H1 (cell line): Measurements from ENCODE around the gene CYSRT1. TPM values are rescaled to one million over a fixed set of nuclear protein-coding genes. Genes with fewer than 3 reads are reported as not detected.

ENCODE experiments used
- CTCF ChIA-PET: fragments of 300-600 bp; sonication (Branson Sonifier 250); formaldehyde crosslinking; loops from one replicate; lab custom pipeline; 2021; ENCODE audit not compliant: partially characterized antibody; lab: Charles Lee
- POLR2A ChIA-PET: fragments of 300-600 bp; sonication (Branson Sonifier 250); formaldehyde crosslinking; loops from one replicate; lab custom pipeline; 2021; ENCODE audit warnings: inconsistent platforms; ENCODE audit not compliant: partially characterized antibody; lab: Charles Lee
- DNase-seq, 2 experiments: peaks; one replicate each; pipeline versions ENCODE4 v3.0.0 to v3.0.0-alpha.2; 2010 to 2022; ENCODE audit warnings: low spot score in 2 of 2, low read depth in 1 of 2, mixed read lengths in 1 of 2
- FAIRE-seq: peaks from 2 replicates; lab custom pipeline; 2011; peaks lifted over from hg19 to GRCh38; lab: Jason Lieb, UNC
- H2AFZ ChIP-seq: 2 replicates; pipeline ENCODE4 v1.8.1; 2012; ENCODE audit warnings: low read length, inconsistent platforms
- H2AK5ac ChIP-seq: 2 replicates; pipeline ENCODE4 v1.6.1; 2013; ENCODE audit warnings: low read depth, low read length
- H2BK120ac ChIP-seq: replicated peaks from 2 replicates; pipeline ENCODE3; 2013; ENCODE audit warnings: low read depth, low read length, inconsistent platforms
- H2BK12ac ChIP-seq: 2 replicates; pipeline ENCODE4 v1.6.1; 2013; ENCODE audit warnings: low read depth, low read length
- H2BK15ac ChIP-seq: 2 replicates; pipeline ENCODE4 v1.6.1; 2013; ENCODE audit warnings: low read length
- H2BK20ac ChIP-seq: 2 replicates; pipeline ENCODE4 v1.6.1; 2013; ENCODE audit warnings: low read length
- H2BK5ac ChIP-seq: 2 replicates; pipeline ENCODE4 v1.6.1; 2013; ENCODE audit warnings: low read depth, low read length
- H3K14ac ChIP-seq: 2 replicates; pipeline ENCODE4 v1.6.1; 2013; ENCODE audit warnings: inconsistent platforms; ENCODE audit not compliant: insufficient read length
- H3K18ac ChIP-seq: 2 replicates; pipeline ENCODE4 v1.6.1; 2013; ENCODE audit warnings: low read length; ENCODE audit errors: extremely low read depth
- H3K23ac ChIP-seq: 2 replicates; pipeline ENCODE4 v1.6.1; 2013; ENCODE audit warnings: inconsistent platforms; ENCODE audit not compliant: insufficient read length
- H3K23me2 ChIP-seq: 2 replicates; pipeline ENCODE4 v1.6.1; 2013; ENCODE audit warnings: low read depth, low read length
- H3K27ac ChIP-seq: 2 replicates; pipeline ENCODE4 v1.6.1; 2011; ENCODE audit warnings: low read depth, low read length, inconsistent platforms
- H3K27me3 ChIP-seq, 4 experiments: replicated peaks in 1 of 4; 1 replicate in 1 of 4; 2 replicates in 3 of 4; pipeline versions ENCODE4 v1.6.1 to v1.8.1; 2011 to 2013; ENCODE audit warnings: low read length in 3 of 4, mild to moderate bottlenecking in 3 of 4, inconsistent platforms in 2 of 4, mixed read lengths in 2 of 4, moderate library complexity in 1 of 4; ENCODE audit not compliant: control insufficient read depth in 3 of 4, insufficient read depth in 3 of 4; ENCODE audit errors: extremely low read depth in 1 of 4
- H3K36me3 ChIP-seq, 4 experiments: 2 replicates each; pipeline versions ENCODE4 v1.6.1 to v1.8.1; 2011 to 2013; ENCODE audit warnings: mild to moderate bottlenecking in 4 of 4, low read length in 3 of 4, moderate library complexity in 2 of 4, control low read depth in 1 of 4, inconsistent platforms in 1 of 4; ENCODE audit not compliant: insufficient read depth in 4 of 4, control insufficient read depth in 2 of 4
- H3K4ac ChIP-seq: replicated peaks from 2 replicates; pipeline ENCODE3; 2013; ENCODE audit warnings: low read length, low read depth, mixed read lengths, inconsistent platforms; ENCODE audit not compliant: insufficient read length
- H3K4me1 ChIP-seq, 4 experiments: replicated peaks in 1 of 4; 1 replicate in 1 of 4; 2 replicates in 3 of 4; pipeline versions ENCODE4 v1.6.1 to v1.8.1; 2011 to 2013; ENCODE audit warnings: low read length in 3 of 4, inconsistent platforms in 2 of 4, mixed read lengths in 1 of 4; ENCODE audit not compliant: insufficient read depth in 4 of 4, control insufficient read depth in 3 of 4
- H3K4me2 ChIP-seq, 2 experiments: 2 replicates each; pipeline versions ENCODE4 v1.6.1 to v1.8.1; 2011 to 2013; ENCODE audit warnings: low read depth in 2 of 2, low read length in 2 of 2, control low read depth in 1 of 2, inconsistent platforms in 1 of 2, mild to moderate bottlenecking in 1 of 2; ENCODE audit not compliant: insufficient read depth in 1 of 2
- H3K4me3 ChIP-seq, 4 experiments: fragments of 200-600, 300-600 bp in 1 of 4; sonication (generic), shearing (Covaris generic), sonication (Bioruptor Twin) in 1 of 4; 2 replicates each; pipeline versions ENCODE4 v1.5.1 to v1.8.1; 2011 to 2016; ENCODE audit warnings: low read length in 4 of 4, low read depth in 3 of 4, control low read depth in 2 of 4, inconsistent platforms in 2 of 4, mild to moderate bottlenecking in 2 of 4, mixed read lengths in 1 of 4, moderate library complexity in 1 of 4; ENCODE audit not compliant: insufficient read depth in 2 of 4; ENCODE audit errors: extremely low read depth in 1 of 4
- H3K56ac ChIP-seq: replicated peaks from 2 replicates; pipeline ENCODE3; 2013; ENCODE audit warnings: low read depth, mild to moderate bottlenecking, mixed read lengths, low read length, inconsistent platforms; ENCODE audit not compliant: insufficient read length
- H3K79me1 ChIP-seq: 2 replicates; pipeline ENCODE4 v1.6.1; 2013; ENCODE audit warnings: low read depth, low read length, control low read depth
- H3K79me2 ChIP-seq, 2 experiments: 2 replicates each; pipeline versions ENCODE4 v1.6.1 to v1.8.1; 2012 to 2013; ENCODE audit warnings: low read length in 2 of 2, mild to moderate bottlenecking in 2 of 2, inconsistent platforms in 1 of 2; ENCODE audit not compliant: insufficient read depth in 2 of 2, control insufficient read depth in 1 of 2
- H3K9ac ChIP-seq, 4 experiments: replicated peaks in 1 of 4; 1 replicate in 1 of 4; 2 replicates in 3 of 4; pipeline versions ENCODE4 v1.6.1 to v1.8.1; 2011 to 2013; ENCODE audit warnings: low read depth in 3 of 4, low read length in 3 of 4, control low read depth in 2 of 4, mild to moderate bottlenecking in 2 of 4, moderate library complexity in 2 of 4, inconsistent platforms in 1 of 4; ENCODE audit errors: extremely low read depth in 1 of 4
- H3K9me3 ChIP-seq, 2 experiments: 2 replicates each; pipeline versions ENCODE4 v1.6.1 to v1.8.1; 2012 to 2013; ENCODE audit warnings: mild to moderate bottlenecking in 2 of 2, moderate library complexity in 2 of 2, control low read depth in 1 of 2, inconsistent platforms in 1 of 2, low read depth in 1 of 2, low read length in 1 of 2, mixed read lengths in 1 of 2; ENCODE audit not compliant: insufficient read depth in 2 of 2
- H4K20me1 ChIP-seq, 2 experiments: replicated peaks in 1 of 2; 2 replicates each; pipeline versions ENCODE3 to v1.8.1; 2011 to 2013; ENCODE audit warnings: inconsistent platforms in 2 of 2, low read length in 2 of 2, mild to moderate bottlenecking in 1 of 2; ENCODE audit not compliant: insufficient read depth in 2 of 2, control insufficient read depth in 1 of 2
- H4K5ac ChIP-seq: 2 replicates; pipeline ENCODE4 v1.6.1; 2013; ENCODE audit warnings: low read length, low read depth, mixed read lengths, inconsistent platforms; ENCODE audit not compliant: insufficient read length
- H4K8ac ChIP-seq: 2 replicates; pipeline ENCODE4 v1.8.0; 2013; ENCODE audit warnings: mild to moderate bottlenecking, moderate library complexity, low read length, inconsistent platforms; ENCODE audit not compliant: insufficient read depth; ENCODE audit errors: extremely low read depth
- H4K91ac ChIP-seq: replicated peaks from 2 replicates; pipeline ENCODE3; 2013; ENCODE audit warnings: low read length, mixed read lengths, inconsistent platforms; ENCODE audit not compliant: insufficient read length
- BRCA1 ChIP-seq: IDR thresholded peaks from 2 replicates; pipeline ENCODE4 v1.6.1; 2012; ENCODE audit warnings: low read depth, low read length, improper control_type of control experiment
- CHD1 ChIP-seq: IDR thresholded peaks from 2 replicates; pipeline ENCODE4 v1.6.1; 2012; ENCODE audit warnings: low read depth, low read length, improper control_type of control experiment
- EZH2 ChIP-seq: fragments of 200-600 bp; sonication (generic); IDR thresholded peaks from 2 replicates; pipeline ENCODE4 v1.7.1; 2012; ENCODE audit warnings: low read depth, mild to moderate bottlenecking, moderate library complexity, low read length, inconsistent platforms; ENCODE audit not compliant: severe bottlenecking
- RBBP5 ChIP-seq: IDR thresholded peaks from 2 replicates; pipeline ENCODE4 v1.7.1; 2012; ENCODE audit warnings: low read depth, mild to moderate bottlenecking, inconsistent platforms, low read length, moderate library complexity, borderline replicate concordance
- RXRA ChIP-seq: IDR thresholded peaks from 2 replicates; pipeline ENCODE4 v1.6.1; 2011; ENCODE audit warnings: low read depth, mild to moderate bottlenecking, low read length, moderate library complexity; ENCODE audit not compliant: insufficient read depth
- SIRT6 ChIP-seq: IDR thresholded peaks from one replicate; pipeline ENCODE4 v1.7.1; 2012; ENCODE audit warnings: low read length, inconsistent platforms
- SP2 ChIP-seq: IDR thresholded peaks from 2 replicates; pipeline ENCODE4 v1.6.1; 2012; ENCODE audit warnings: mild to moderate bottlenecking, low read length, inconsistent platforms
- TAF1 ChIP-seq: IDR thresholded peaks from 2 replicates; pipeline ENCODE4 v1.6.1; 2011; ENCODE audit warnings: mild to moderate bottlenecking, low read depth, low read length
- WGBS, 2 experiments: shearing (Covaris generic) in 1 of 2; methylation state at CpG; one replicate each; pipeline versions ENCODE4 v1.1.6 to v1.1.7; 2013 to 2015; ENCODE audit warnings: low lambda C conversion rate in 2 of 2, mixed read lengths in 2 of 2, inconsistent platforms in 1 of 2, low coverage in 1 of 2, missing lambda C conversion rate in 1 of 2; ENCODE audit not compliant: insufficient replicate concordance in 2 of 2, insufficient coverage in 1 of 2, insufficient read length in 1 of 2; ENCODE audit errors: extremely low coverage in 1 of 2, missing lambda C conversion rate in 1 of 2; 5-methylcytosine and 5-hydroxymethylcytosine counted together
- polyA plus RNA-seq, 7 experiments: library from polyadenylated mRNA; depleted of rRNA in 3 of 7; stranded (reverse) in 5 of 7; unstranded in 2 of 7; fragments of >200 nt in 5 of 7; fragments of 200-250 nt in 2 of 7; gene quantifications; 1 replicate in 5 of 7; 2 replicates in 1 of 7; 4 replicates in 1 of 7; pipeline versions ENCODE4 v1.2.1 to v1.2.3, GENCODE V29; 2011 to 2013; ENCODE audit warnings: missing spikeins in 2 of 7, mixed read lengths in 2 of 7
- total RNA-seq: library from RNA; stranded (reverse); fragmentation: NEBNext Ultra II Directional; extraction: Animal tissue kit (Norgen Biotek cat#: 25700); gene quantifications from 2 replicates; pipeline ENCODE4 v1.2.1, GENCODE V29; 2021

The CYSRT1 gene
- total and polyA plus RNA-seq, 2 of the 8 experiments (the other 6 are each of a cell fraction or from before 2014, with no cell fraction given), result 1.0 to 6.5 TPM

DNA sequence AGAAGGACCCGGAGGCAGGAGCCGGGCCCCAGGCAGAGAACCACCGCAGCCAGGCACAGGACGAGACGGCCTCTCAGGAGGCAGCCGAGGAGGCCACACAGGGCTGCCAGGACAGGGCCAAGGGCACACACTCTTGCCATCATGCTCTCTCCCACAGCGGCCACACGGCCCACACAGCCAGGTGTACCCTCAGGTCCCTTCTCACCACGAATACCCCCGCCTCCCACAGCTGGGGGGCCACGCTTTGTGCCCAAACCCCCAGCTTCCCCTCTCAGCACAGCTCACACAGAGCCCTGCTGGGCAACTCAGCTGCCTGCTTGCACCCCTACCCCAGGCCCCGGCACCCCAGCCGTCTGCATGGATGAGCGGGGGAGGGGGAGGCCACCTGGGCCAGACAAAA, 31.2 kb upstream of the CYSRT1 start:
- Histone ChIP-seq H4K5ac (no peak overlapping the region), H3K36me3 (peaks cover 0 to 4% (median 1%) of the 10 kb centered on the region in 4 experiments; a peak in 2 of 8 replicates), H3K27me3 (no peaks in the 10 kb centered on the region), H2AFZ (no peak overlapping the region), H4K91ac (no peak overlapping the region), H3K79me2 (peaks cover 0 to 29% of the 10 kb centered on the region in 2 experiments; a peak in 1 of 4 replicates), H2BK5ac (peak overlapping the region; percentile 60; the same call in 1 of the 2 replicates), H3K4ac (no peak overlapping the region), H3K27ac (no peak overlapping the region), H3K56ac (no peak overlapping the region), H4K8ac (no peak overlapping the region), H2AK5ac (no peak overlapping the region), H3K4me3 (no peak overlapping the region), H3K18ac (no peak overlapping the region), H3K9me3 (no peaks in the 10 kb centered on the region), H2BK12ac (no peak overlapping the region), H2BK120ac (no peak overlapping the region), H3K23ac (no peak overlapping the region), H3K4me1 (peaks cover 0 to 26% (median 11%) of the 10 kb centered on the region in 4 experiments; a peak in 6 of 7 replicates), H3K14ac (no peak overlapping the region), H3K9ac (no peak overlapping the region), H4K20me1 (peaks cover 15 to 33% of the 10 kb centered on the region in 2 experiments), H3K79me1 (peaks cover 20% of the 10 kb centered on the region), H3K4me2 (no peak overlapping the region), H2BK20ac (no peak overlapping the region), H2BK15ac (no peak overlapping the region), H3K23me2 (peaks cover 2% of the 10 kb centered on the region; the same call in 1 of the 2 replicates)
- TF ChIP-seq SIRT6, result no peak
- no peak for TF ChIP-seq BRCA1
- TF ChIP-seq TAF1, result no peak
- no peak for TF ChIP-seq SP2
- TF ChIP-seq RXRA, result no peak
- TF ChIP-seq EZH2, result no peak
- no peak for TF ChIP-seq RBBP5
- TF ChIP-seq CHD1, result no peak
- no peak for DNase-seq
- no peak for FAIRE-seq
- ChIA-PET CTCF (interaction anchor here (1.7 to 14.0 kb wide), 5 partner anchors 11 to 76 kb away, joined by 6 to 204 read pairs (median 16); partner anchors contain the start of genes CYSRT1, NDOR1, RNF208 and RNF224), POLR2A (interaction anchor here (0.9 to 11.0 kb wide), 6 partner anchors 8 to 47 kb away, joined by 3 to 107 read pairs (median 4); partner anchors contain the start of genes NDOR1, TMEM203 and TUBB4B)
- WGBS, 2 experiments, result 97% methylated on average over 11 of the region's 14 CpGs; no CpG with 5 or more reads in 1 of the 2 experiments
